GM18951 (cell line): ENCODE results near the gene ARHGAP15.

Source experiments
- POLR2A ChIP-seq: IDR thresholded peaks from 4 replicates; pipeline ENCODE4 v1.6.1; 2011; ENCODE audit warnings: mild to moderate bottlenecking; ENCODE audit not compliant: insufficient read length, insufficient read depth; ENCODE audit errors: extremely low read depth
- in situ Hi-C: fragments of 300-500 bp; cut with MboI; formaldehyde crosslinking; loops from one replicate; pipeline ENCODE4 v1.12.0; 2022; ENCODE audit warnings: low sequenced_read_pairs, mixed read lengths, inconsistent platforms; ENCODE audit not compliant: unreplicated experiment

ARHGAP15 gene

DNA sequence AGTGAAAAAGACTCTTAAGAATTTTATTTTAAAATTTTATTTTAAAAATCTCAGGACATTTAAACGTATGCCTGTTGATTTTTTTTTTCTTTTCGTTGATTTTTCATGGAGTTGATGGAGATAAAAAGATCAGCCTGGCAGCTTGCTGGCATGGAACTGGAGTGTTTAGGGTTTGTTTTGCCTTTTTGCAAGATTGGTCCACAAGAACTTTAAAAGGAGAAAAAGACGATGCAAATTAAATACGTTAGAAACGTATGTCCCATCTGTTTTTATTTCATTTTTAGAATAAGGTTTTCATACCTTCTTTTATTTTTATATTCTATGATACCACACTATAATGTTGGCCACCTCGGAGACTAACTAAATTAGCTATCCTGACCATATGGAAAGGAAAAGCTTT is 254.9 kb downstream of the ARHGAP15 start:
- in situ Hi-C loops, result no loop called here
- TF ChIP-seq POLR2A, result no peak

DNA sequence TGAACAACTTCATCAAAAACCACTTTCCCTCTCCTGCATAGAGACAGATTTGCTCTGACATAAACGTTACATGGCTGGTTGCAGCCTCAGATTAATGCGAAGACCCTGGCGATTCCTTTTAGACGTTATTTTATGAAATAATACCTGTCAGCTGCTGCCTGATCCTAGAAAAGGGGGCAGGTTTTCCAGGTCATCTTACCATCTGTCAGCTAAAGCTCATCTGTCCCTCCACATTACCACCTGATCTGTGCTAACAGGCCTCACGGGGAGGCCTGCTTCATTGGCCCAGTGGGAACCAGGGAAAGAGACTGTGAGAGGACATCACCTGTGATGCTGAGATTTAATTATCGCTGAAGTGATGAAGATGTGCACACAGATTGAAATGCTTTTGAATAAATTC is 261.0 kb downstream of the ARHGAP15 start:
- in situ Hi-C loops, result no loop called here
- no peak for TF ChIP-seq POLR2A

DNA sequence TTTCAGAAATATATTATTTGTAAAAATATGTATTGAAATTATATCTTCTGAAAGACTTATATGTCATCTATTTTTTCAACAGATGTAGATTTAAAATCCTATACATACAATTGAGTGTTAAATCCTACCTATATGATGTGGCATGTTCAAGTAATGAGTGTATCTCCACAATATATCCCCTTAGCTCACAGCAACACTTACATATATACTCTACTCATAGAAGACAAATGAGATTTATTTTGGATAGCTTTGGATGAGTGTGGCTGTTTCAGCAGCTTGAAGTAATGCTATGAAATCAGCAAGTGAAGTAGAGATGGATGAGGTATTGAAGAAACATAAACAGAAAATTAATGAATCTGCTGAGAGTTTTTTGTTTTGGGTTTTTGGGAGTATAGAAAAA is 263.1 kb downstream of the ARHGAP15 start:
- TF ChIP-seq POLR2A, result no peak
- in situ Hi-C loops, result no loop called here

DNA sequence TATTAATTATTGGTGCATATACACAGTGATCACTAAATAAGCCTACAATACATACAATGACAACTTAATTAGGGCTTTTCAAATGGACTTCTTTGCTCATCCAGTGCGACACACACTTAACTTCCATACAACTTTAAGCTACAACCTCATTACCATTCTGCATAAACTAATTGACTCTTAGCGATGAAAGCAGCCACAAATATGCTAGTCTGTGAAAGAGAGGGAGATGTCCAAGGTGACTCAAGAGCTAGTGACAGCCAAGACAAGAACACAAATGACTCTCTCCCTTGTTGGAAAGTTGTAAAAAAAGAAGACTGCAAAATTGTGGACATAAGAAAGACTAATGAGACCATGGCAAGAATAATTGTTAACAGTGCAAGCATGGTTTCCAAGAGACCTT is 264.8 kb downstream of the ARHGAP15 start:
- in situ Hi-C loops, result no loop called here
- TF ChIP-seq POLR2A, result no peak

DNA sequence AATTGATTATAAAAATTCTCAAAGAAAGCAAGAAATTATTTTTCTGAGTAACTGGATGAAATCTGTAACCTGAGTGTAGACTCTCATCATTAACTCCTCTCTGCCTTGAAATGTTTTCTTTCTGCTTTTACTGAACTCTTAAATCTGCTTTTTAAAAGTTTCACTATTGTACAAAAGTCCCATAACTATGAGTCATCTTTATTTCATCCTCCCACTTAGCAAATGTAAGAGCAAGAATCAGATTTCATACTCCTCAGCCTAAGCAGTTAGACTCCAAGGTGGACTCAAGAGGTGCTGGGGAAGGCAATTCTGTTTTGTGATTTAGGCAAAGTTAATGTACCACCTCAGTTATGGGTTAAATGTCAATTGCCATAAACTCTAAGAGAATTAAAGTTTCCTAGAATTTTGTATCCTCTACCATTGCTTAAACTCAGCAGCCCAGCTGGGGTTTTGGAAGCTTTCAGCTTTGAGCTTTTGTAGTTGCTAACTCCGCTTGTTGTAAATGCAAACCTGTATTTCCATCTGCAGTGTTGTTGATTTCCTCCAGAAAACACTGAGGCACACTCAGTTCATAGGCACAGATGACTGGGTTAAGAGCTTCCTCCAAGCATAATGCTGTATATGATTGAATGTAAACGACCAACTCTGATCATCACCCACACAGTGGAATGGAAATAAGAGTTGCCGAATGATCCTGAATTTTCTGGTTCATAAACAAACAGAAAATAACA is 268.8 kb downstream of the ARHGAP15 start:
- no peak for TF ChIP-seq POLR2A
- in situ Hi-C loops, result no loop called here

DNA sequence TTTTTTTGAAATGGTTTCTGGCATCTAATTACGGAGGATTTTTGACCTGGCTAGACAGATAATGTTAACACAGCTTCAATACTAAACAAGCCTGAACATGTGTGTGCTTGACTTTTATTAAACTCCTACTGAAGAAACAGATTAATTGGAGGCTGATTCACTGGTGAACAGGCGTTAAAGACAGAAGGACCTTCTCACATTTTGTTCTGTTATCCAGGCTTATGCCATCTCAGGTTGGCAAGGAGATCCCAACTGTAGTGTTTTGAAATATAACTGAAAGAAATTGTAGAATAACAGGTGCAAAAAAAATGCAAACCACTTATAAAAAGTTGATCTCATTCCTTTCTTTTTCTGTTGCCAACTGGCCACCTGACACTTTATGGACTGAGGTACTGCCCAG is 269.6 kb downstream of the ARHGAP15 start:
- in situ Hi-C loops, result no loop called here
- TF ChIP-seq POLR2A, result no peak

DNA sequence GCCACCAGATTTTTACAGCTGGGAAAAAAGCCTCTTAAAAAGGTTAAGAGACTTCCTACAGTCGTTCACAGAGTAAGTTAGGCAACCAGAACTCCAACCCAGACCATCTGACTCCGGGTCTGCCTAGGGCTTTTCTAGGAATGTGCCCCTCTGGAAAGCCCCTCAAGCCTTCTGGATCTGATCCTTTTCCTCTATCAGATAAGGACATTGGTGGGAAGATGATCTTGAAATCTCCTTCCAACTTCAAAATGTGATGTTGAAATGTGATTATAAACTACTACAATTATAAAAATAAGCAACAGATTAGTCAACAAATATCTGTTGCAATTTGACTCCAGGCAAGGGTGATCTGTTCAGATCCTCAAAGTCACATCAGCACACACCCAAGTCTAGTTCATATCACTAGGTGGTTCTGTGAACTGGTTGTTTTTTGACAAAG is 270.4 kb downstream of the ARHGAP15 start:
- no peak for TF ChIP-seq POLR2A
- in situ Hi-C loops, result no loop called here

DNA sequence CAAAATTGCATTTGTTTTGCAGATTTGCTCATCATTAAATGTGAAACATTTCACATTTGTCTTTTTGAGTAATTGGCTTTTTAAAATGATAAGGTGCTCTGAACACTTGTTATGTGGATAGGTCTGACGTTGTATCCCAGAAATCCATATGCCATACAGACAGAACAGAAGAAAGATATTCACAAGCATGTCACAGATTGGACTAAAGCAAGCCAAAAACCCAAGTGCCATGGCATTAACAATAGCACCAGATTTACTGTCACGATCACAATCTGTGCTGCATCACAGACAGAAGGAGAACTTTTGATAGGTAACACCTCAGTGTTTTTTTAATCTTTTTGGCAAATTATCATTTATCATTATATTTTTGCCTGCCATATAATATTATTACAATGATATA is 272.6 kb downstream of the ARHGAP15 start:
- TF ChIP-seq POLR2A, result no peak
- in situ Hi-C loops, result no loop called here

DNA sequence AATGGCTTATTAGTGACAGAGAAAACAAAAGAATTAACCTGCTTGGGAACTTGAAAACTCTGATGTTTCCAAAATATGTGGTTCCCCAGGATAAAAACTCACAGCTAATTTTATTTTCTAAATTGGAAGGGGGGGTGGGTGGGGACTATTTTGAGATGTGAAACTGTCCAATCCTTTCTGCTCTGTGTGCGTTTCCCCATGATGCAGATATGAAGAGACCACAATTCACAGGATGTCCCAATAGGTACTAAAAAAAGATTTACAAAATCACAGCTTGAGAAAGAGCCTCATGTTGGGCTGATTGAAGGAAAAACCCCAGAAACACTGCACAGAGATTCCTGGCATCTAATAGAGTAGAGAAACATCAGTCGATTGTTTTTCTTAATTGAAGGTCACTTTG is 273.2 kb downstream of the ARHGAP15 start:
- in situ Hi-C loops, result no loop called here
- TF ChIP-seq POLR2A, result no peak

DNA sequence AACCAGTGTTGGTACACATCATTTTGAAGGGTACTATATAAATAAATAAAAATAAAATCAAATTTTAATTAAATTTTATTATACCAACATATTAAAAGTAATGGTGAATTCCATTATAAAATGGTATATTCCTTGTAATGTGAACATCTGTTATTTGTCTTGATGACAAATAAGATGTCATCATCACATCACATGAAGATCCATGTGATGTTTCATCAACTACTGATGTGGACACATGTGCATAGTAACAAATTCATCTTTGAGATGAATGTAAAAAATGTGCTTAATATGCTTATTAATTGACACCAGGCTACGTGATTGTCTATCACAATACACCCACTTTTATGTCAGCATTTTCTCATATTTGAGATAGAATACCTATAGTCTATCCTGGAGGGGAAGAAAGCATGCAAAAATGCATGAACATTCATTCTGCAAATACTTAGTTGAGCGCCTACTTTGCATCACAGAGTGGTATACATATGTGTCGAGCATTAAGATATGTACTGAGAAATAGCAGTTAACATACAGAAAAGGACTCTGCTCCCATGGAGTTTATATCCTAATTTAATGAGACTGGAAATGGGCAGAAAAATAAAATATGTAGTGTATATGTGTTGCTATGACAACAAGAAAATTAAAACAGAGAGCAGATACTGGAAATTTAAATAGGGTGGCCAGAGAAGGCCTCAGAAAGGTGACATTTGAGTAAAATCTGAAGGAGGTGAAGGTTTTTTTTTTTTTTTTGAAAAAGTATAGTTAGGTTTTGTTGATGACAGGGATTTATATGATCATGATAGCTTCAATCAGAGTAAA is 281.1 kb downstream of the ARHGAP15 start:
- in situ Hi-C loops, result no loop called here

DNA sequence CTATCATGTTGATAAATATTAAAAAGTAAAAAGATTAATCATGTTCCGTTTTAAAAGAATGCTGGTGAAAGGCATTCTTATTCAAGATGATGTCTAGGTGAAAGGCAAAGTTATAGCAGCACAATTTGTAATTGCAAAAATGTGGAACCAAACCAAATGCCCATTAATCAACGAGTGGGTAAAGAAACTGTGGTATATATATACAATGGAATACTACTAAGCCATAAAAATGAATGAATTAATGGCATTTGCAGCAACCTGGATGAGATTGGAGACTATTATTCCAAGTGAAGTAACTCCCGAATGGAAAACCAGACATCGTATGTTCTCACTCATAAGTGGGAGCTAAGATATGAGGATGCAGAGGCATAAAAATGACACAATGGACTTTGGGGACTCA is 286.4 kb downstream of the ARHGAP15 start:
- TF ChIP-seq POLR2A, result no peak
- in situ Hi-C loops, result no loop called here

More for the DNA sequence above, 281.1 kb downstream of the ARHGAP15 start:
- TF ChIP-seq POLR2A, result no peak

DNA sequence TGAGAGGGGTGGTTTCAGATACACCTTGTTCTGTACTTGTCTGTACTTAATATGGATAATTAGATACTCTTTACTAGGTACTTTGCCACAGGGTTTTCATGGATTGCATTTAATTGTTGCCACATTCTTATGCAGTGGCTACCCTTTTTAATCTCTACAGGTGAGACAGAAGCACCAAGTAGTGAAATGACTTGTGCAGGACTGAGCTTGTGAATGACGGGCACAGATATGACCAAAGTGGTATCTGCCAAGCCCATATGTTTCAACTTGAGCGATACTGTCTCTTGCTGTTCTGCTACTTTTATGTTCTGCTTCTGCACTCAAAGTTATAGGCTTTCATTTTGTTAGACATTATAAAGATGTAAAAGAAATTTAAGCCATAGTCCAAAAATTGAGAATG is 288.2 kb downstream of the ARHGAP15 start:
- in situ Hi-C loops, result no loop called here
- TF ChIP-seq POLR2A, result no peak

DNA sequence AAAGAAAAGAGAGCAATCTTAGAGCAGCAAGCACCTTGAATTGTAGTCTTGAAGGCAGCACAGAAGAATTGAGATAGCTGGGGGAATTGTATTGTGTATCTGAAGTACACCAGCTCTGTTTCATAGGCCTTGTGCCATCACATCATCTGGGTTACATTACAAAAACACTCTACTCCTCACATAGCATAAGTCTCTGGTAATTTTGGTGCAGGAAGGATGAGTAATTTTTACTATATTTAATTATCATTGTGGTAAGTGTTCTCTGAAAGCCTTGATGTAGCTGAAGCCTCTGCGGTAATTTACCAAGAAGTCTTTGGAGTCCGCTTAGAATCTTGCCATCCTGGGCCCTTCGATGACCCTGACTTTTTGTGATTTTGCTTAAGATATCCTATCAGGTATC is 291.1 kb downstream of the ARHGAP15 start:
- TF ChIP-seq POLR2A, result no peak
- in situ Hi-C loops, result no loop called here

DNA sequence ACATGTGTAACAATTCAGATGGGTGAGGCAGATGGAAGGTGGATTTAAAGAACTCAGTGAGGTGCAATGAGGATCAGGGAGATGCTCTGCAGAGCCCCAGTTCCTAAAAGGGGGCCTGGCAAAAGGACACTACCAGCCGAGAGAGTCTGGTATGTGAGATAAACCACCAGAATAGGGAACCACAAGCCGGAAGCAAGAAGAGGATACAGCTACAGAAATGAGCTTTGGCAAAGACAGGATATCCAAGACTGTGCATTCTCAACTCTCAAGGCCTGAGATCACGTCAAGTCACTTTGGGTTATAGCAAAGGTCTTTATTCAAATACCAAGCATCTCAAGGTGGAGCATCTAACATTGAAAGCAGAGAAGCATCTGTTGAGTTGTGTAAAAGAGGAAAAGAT is 293.5 kb downstream of the ARHGAP15 start:
- in situ Hi-C loops, result no loop called here
- no peak for TF ChIP-seq POLR2A
